Stimulated activated CD4-positive, alpha-beta T cell treated with anti-CD3 and anti-CD28 coated beads, Interleukin-15, amount 100 ng/mL, for 48 hours (primary cell): ENCODE measurements around the gene ACSL6.

Source experiments
- DNase-seq, 2 donors: peaks; one replicate each; pipeline ENCODE4 v3.0.0-alpha.2; 2020; ENCODE audit warnings: low read depth in 2 of 2

ACSL6 gene

GRCh38 chr5:131999441-132000240 is 11.8 kb downstream of the ACSL6 start:
- no peak for DNase-seq

- DNase-seq, result no peak
Observed at GRCh38 chr5:131999041-131999440, 12.4 kb downstream of the ACSL6 start.

GRCh38 chr5:131998431-131999040 is 12.9 kb downstream of the ACSL6 start:
- DNase-seq, result no peak

GRCh38 chr5:131997727-131998117 is 13.7 kb downstream of the ACSL6 start:
- DNase-seq, result no peak

GRCh38 chr5:131997026-131997726 is 14.3 kb downstream of the ACSL6 start:
- no peak for DNase-seq

- DNase-seq, result no peak
Observed at GRCh38 chr5:131996210-131997025, 15.0 kb downstream of the ACSL6 start.

- no peak for DNase-seq
Observed at GRCh38 chr5:131994533-131995226, 16.8 kb downstream of the ACSL6 start.

- DNase-seq, result no peak
Observed at GRCh38 chr5:131994090-131994489, 17.4 kb downstream of the ACSL6 start.

GRCh38 chr5:131993676-131994075 is 17.8 kb downstream of the ACSL6 start:
- DNase-seq, result no peak

GRCh38 chr5:131992370-131992769 is 19.1 kb downstream of the ACSL6 start:
- DNase-seq, result no peak

- no peak for DNase-seq
Observed at GRCh38 chr5:131991593-131992324, 19.7 kb downstream of the ACSL6 start.

GRCh38 chr5:131990716-131991115 is 20.7 kb downstream of the ACSL6 start:
- DNase-seq, result no peak

- DNase-seq, result no peak
Observed at GRCh38 chr5:131988601-131989000, 22.9 kb downstream of the ACSL6 start.

- no peak for DNase-seq
Observed at GRCh38 chr5:131987251-131987650, 24.2 kb downstream of the ACSL6 start.

- no peak for DNase-seq
Observed at GRCh38 chr5:131986161-131986912, 25.1 kb downstream of the ACSL6 start.

- DNase-seq, result no peak
Observed at GRCh38 chr5:131984956-131985665, 26.3 kb downstream of the ACSL6 start.

GRCh38 chr5:131983244-131983771 is 28.1 kb downstream of the ACSL6 start:
- no peak for DNase-seq

GRCh38 chr5:131981516-131981915 is 29.9 kb downstream of the ACSL6 start:
- DNase-seq, result no peak

GRCh38 chr5:131980696-131981095 is 30.8 kb downstream of the ACSL6 start:
- DNase-seq, result no peak
